Measurements from ENCODE around the gene ECSCR. TPM values are rescaled to one million over a fixed set of nuclear protein-coding genes. Genes with fewer than 3 reads are reported as not detected.

ECSCR gene
- total RNA-seq, 4 donors from 2014 or later = 7.9 to 42.9 (median 31.4) TPM

DNA sequence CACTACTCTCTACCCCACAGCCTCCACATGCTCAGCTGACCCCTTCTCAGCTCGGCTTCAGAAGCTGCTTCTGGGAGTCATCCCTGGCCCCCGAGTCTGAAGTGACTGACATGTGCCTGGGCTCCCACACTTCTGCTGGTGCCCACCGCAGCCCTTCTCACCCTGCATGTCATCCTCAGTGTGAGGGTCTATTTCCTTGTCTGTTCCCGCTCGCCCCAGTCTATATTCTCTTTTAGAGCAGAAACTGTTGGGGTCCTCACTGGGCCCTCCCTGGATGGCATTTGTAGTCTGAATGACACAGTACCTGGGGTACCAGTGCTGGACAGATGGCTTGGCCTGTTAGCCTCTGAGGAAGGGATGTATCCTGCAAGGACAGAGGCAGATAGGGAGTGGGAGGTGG lies 5.3 kb downstream of the ECSCR start:
- 96% methylated on average over 5 of the region's 5 CpGs for WGBS
- intact Hi-C loops (cut with DNase I) = no loop called here

DNA sequence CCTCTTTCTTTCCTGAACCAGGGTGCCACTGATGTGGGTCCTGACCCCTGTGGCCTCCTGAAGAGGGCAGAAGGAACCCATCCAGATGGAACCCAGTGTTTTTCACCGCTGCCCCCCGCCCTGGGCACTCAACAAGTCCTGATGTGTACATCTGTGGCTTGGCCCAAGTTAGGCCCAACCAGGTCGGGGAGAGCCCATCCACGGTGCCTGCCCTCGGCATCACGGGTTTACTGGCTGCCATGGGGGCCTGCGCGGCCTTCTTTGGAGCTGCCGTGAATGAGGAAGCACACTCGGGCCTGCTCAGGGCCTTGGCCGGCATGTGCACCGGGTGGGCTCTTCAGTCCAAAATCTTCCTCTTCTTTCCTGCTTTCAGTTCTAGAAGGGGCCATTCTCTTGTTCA lies 5.8 kb downstream of the ECSCR start:
- DNase-seq (ENCODE audit: extremely low spot score) = no peak
- no peaks in the 10 kb centered on the region for H3K27me3 ChIP-seq

More for the DNA sequence above, 5.3 kb downstream of the ECSCR start:
- Histone ChIP-seq H3K4me3 (no peak overlapping the region), H3K36me3 (peaks cover 0 to 42% (median 0%) of the 10 kb centered on the region in 4 donors), H3K4me1 (peaks cover 0 to 4% (median 1%) of the 10 kb centered on the region in 4 donors), H3K9me3 (no peaks in the 10 kb centered on the region), H3K27ac (replicated peaks in 1 of 4) (no peak overlapping the region), H3K27me3 (no peaks in the 10 kb centered on the region)
- DNase-seq (ENCODE audit: extremely low spot score) = no peak
- no peak for TF ChIP-seq POLR2AphosphoS5 (IDR thresholded peaks at IDR 0.05)
- TF ChIP-seq, protein P1, sequence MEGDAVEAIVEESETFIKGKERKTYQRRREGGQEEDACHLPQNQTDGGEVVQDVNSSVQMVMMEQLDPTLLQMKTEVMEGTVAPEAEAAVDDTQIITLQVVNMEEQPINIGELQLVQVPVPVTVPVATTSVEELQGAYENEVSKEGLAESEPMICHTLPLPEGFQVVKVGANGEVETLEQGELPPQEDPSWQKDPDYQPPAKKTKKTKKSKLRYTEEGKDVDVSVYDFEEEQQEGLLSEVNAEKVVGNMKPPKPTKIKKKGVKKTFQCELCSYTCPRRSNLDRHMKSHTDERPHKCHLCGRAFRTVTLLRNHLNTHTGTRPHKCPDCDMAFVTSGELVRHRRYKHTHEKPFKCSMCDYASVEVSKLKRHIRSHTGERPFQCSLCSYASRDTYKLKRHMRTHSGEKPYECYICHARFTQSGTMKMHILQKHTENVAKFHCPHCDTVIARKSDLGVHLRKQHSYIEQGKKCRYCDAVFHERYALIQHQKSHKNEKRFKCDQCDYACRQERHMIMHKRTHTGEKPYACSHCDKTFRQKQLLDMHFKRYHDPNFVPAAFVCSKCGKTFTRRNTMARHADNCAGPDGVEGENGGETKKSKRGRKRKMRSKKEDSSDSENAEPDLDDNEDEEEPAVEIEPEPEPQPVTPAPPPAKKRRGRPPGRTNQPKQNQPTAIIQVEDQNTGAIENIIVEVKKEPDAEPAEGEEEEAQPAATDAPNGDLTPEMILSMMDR (IDR thresholded peaks at IDR 0.05) = no peak
- TF ChIP-seq POLR2A (IDR thresholded peaks at IDR 0.05; ENCODE audit: low read depth) = no peak
- TF ChIP-seq EP300 (IDR thresholded peaks at IDR 0.05) = no peak

DNA sequence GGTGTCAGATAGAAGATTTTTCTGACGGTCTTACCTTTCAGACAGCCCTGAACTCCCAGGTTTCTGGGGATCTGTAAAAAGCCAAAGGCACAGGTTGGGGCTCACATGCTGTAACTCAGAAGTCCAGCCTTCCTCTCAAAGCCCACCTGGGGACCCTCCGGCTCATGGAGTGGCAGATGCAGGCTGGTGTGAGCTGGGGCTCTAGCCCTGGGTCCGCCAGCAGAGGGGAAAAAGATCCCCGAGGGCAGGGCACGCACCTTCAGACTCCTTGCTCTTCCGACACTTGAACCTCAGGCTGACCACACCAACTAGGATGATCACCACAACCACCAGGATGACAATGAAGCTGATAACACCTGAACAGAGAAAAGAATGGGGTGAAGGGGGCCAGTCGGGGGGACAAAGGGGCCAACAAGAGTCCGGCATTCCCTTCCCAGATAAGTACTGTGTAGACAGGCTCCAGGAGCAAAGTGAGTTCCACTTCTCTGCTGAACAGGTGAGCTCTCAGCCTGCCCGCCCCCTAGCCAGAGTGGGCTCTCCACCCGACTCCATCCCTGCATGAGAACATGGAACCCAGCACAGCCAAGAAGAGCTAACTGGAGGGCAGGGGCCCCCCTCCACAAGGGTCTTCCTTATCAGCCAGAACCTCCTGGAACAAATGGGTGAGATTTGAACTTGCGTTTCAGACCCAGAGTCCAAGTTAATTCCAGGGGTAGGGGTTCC lies 7.8 kb downstream of the ECSCR start:
- H3K4me3 ChIP-seq = no peak overlapping the region

More for the DNA sequence above, 5.8 kb downstream of the ECSCR start:
- peaks cover 0 to 46% (median 0%) of the 10 kb centered on the region in 4 donors for H3K36me3 ChIP-seq
- H3K4me3 ChIP-seq = no peak overlapping the region
- 90% methylated on average over 6 of the region's 12 CpGs for WGBS
- H3K9me3 ChIP-seq = no peaks in the 10 kb centered on the region
- peaks cover 0 to 4% (median 1%) of the 10 kb centered on the region in 4 donors for H3K4me1 ChIP-seq
- H3K27ac ChIP-seq (replicated peaks in 1 of 4) = no peak overlapping the region
- intact Hi-C loops (cut with DNase I) = no loop called here
- TF ChIP-seq POLR2A (IDR thresholded peaks at IDR 0.05; ENCODE audit: low read depth) = no peak
- TF ChIP-seq EP300 (IDR thresholded peaks at IDR 0.05) = no peak
- TF ChIP-seq POLR2AphosphoS5 (IDR thresholded peaks at IDR 0.05) = no peak
- TF ChIP-seq, protein P1 (IDR thresholded peaks at IDR 0.05) = no peak

DNA sequence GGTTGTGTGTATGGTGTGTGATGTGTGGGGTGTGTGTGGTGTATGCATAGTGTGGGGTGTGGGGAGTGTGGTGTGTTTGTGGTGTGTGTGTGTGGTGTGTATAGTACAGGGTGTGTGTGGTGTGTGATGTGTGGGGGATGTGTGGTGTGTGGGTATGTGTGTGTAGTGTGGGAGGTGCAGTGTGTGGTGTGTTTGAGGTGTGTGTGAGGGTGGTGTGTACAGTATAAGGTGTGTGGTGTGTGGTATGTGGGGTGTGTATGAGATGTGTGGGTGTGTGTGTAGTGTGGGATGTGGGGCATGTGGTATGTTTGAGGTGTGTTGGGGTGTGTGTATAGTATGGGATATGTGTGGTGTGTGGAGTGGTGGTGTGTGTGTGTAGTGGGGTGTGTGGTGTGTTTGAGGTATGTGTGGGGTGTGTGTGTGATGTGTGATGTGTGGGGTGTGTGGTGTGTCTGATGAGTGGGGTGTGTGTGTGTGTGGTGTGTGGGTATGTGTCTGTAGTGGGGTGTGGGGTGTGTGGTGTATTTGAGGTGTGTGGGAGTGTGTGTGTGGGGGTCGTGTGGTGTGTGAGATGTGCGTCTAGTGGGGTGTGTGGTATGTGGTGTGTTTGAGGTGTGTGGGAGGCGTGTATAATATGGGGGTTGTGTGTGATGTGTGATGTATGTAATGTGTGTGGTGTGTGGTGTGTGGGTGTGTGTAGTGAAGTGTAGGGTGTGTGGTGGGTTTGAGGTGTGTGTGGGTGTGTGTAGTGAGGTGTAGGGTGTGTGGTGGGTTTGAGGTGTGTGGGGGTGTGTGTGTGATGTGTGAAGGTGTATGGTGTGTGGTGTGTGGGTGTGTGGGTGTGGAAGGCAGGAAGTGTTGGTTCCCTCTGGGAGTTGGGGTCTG lies 8.6 kb downstream of the ECSCR start:
- DNase-seq (ENCODE audit: extremely low spot score) = no peak
- Histone ChIP-seq H3K36me3 (peaks cover 0 to 65% (median 0%) of the 10 kb centered on the region in 4 donors), H3K4me1 (peaks cover 0 to 2% (median 0%) of the 10 kb centered on the region in 4 donors), H3K27me3 (no peaks in the 10 kb centered on the region), H3K27ac (replicated peaks in 1 of 4) (no peak overlapping the region), H3K9me3 (no peaks in the 10 kb centered on the region), H3K4me3 (no peak overlapping the region)
- no peak for TF ChIP-seq EP300 (IDR thresholded peaks at IDR 0.05)
- TF ChIP-seq, protein P1 (IDR thresholded peaks at IDR 0.05) = no peak
- TF ChIP-seq POLR2A (IDR thresholded peaks at IDR 0.05; ENCODE audit: low read depth) = no peak
- no peak for TF ChIP-seq POLR2AphosphoS5 (IDR thresholded peaks at IDR 0.05)
- WGBS = 92% methylated on average over 3 of the region's 3 CpGs
- intact Hi-C loops (cut with DNase I) = no loop called here

More for the DNA sequence above, 7.8 kb downstream of the ECSCR start:
- TF ChIP-seq EP300 (IDR thresholded peaks at IDR 0.05) (no peak), POLR2AphosphoS5 (IDR thresholded peaks at IDR 0.05) (no peak), POLR2A (IDR thresholded peaks at IDR 0.05; ENCODE audit: low read depth) (no peak)
- TF ChIP-seq, protein P1 (IDR thresholded peaks at IDR 0.05) = no peak
- peaks cover 0 to 4% (median 1%) of the 10 kb centered on the region in 4 donors for H3K4me1 ChIP-seq
- H3K27ac ChIP-seq (replicated peaks in 1 of 4) = no peak overlapping the region
- peaks cover 0 to 64% (median 0%) of the 10 kb centered on the region in 4 donors for H3K36me3 ChIP-seq
- 95% methylated on average over 10 of the region's 11 CpGs for WGBS
- intact Hi-C loops (cut with DNase I) = no loop called here
- no peaks in the 10 kb centered on the region for H3K27me3 ChIP-seq
- H3K9me3 ChIP-seq = no peaks in the 10 kb centered on the region
- no peak for DNase-seq (ENCODE audit: extremely low spot score)
